Stimulated activated CD4-positive, alpha-beta T cell treated with anti-CD3 and anti-CD28 coated beads, Interleukin-12 subunit alpha, Interleukin-12 subunit beta, amount 100 ng/mL, for 4 hours (primary cell): ENCODE results near the gene TRPV4.
"Not testable (repeated sequence)": the region's sequence is repeated elsewhere in the genome, so short reads cannot be mapped to it uniquely, and the experiment has no call there.

Experiments used
- DNase-seq: peaks from one replicate; pipeline ENCODE4 v3.0.0-alpha.2; 2020

TRPV4 gene

GRCh38 chr12:109858764-109859163, 25.6 kb upstream of the TRPV4 start:
- DNase-seq, result no peak

DNA sequence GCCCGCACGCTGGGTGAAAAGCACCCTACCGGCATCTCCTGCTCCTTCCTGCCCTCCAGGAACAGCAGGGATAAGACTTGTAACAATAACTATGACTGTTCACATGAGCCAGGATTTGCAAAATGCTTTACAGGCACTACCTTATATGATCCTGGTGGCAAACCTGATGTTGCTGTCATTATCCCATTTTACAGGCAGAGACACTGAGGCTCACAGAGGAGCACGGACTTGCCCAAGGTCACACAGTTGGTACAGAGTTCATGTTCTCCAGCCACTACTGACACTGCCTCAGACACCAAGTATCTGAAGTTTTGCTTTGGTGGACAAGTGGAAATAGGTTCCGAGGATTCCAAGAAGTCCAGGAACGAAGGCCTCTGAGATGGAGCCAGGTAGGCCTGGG, 24.5 kb upstream of the TRPV4 start:
- no peak for DNase-seq

GRCh38 chr12:109855377-109855776, 22.2 kb upstream of the TRPV4 start:
- DNase-seq, result no peak

GRCh38 chr12:109850518-109850917, 17.3 kb upstream of the TRPV4 start:
- not testable (repeated sequence) for DNase-seq

DNA sequence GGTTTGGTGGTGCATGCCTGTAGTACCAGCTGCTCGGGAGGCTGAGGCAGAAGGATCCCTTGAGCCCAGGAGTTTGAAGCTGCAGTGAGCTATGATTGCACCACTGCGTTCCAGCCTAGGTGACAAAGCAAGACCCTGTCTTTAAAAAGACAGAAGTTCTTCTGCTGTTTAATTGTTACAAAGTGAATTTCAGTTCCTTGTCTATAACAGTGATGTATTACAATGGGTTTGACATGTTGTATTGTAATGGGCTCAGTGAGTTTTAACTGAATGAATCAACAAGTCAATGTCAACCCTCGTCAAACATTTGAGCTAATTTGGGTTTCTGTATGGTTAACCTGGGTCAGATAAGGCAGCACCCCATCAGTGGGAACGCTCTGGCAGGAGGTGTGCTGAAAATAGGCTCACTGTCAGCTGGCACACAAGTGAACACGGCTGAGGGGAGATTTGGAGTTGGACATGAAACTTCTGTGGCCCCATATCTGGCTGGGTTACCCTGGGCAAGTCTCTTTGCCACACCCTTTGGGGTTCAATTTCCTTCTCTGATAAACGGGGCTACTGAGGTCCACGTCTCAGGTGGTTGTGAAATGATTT, 14.0 kb upstream of the TRPV4 start:
- DNase-seq, result no peak

- DNase-seq, result no peak
Measured at GRCh38 chr12:109845824-109846205, 12.6 kb upstream of the TRPV4 start.

DNA sequence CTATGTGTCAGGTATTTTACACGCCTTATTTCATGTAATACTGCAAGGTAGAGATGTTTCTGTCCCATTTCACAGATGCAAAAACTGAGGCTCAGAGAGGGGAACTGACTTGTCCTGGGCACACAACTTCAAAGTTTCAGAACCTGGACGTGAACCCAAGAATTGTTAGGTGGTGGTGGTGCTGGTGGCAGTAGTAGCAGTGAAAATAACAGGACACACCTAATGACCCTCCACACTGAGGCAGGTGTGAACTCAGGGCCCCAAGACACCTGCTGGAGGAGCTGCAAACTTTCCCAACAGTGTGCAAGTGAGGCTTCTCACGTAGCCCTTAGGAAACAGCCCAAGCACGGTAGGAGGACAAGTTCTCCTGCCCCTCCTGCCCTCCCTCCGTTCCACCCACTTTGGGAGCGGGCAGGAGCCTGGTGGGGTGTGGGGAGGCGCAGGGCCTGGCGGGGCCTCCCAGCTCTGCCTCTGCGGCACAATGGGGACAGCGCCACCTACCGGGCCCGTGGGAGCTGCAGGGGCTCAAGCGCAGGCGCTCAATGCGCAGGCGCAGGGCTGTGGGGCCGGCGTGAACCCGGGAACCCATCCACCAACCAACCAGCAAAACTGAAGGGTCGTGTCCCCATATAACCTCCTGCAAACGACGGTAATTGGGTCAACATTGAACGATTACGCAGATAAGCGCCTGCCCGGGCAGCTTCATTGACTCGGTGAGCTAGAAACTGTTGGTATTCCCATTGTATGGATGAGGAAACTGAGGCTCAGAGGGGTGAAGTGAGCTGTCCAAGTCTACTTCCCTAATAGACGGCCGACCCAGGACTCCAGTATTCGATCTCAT, 12.0 kb upstream of the TRPV4 start:
- peak; percentile 90 for DNase-seq

- DNase-seq, result no peak
Measured at GRCh38 chr12:109844091-109844490, 10.9 kb upstream of the TRPV4 start.

GRCh38 chr12:109842021-109842420, 8.8 kb upstream of the TRPV4 start:
- no peak for DNase-seq

- DNase-seq, result no peak
Measured at GRCh38 chr12:109841356-109841755, 8.2 kb upstream of the TRPV4 start.

- DNase-seq, result no peak
Measured at GRCh38 chr12:109840305-109841074, 7.3 kb upstream of the TRPV4 start.

GRCh38 chr12:109839444-109839843, 6.2 kb upstream of the TRPV4 start:
- no peak for DNase-seq

DNA sequence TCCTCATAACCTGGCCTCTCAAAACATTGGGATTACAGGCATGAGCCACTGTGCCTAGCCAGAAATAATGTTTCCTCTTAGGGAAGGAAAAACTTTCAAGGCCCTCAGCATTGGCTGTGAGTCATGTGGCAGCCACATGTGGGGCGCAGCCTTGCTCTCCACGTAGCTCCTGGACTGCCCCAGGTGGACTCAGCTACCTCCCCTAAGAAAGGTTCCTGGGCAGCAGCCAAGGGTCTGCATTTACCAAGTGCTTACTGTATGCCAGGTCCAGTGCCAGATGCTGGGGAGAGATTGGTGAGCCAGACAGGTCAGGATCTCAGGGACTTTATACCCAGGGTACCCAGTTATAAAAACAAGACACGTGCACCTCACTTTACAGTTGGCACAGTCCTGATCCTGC, 3.7 kb upstream of the TRPV4 start:
- DNase-seq, result no peak

DNA sequence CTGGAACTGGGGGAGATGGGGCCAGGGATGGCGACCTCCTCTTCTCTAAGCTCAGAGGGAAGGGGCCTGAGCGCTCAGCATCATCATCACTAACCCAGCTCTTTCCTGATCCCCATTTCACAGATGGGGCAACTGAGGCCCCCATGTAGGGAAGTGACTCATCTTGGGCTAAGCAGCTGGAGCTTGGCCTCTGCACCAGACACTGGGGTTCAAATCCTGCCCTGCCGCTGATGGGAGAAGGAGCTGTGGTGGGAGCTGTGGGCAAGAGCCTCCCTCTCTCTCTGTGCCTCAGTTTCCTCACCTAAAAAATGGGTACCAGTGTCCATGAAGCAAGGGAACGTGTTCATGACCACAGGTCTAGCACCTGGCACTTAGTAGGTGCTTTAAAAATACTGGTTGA, 2.6 kb upstream of the TRPV4 start:
- no peak for DNase-seq

DNA sequence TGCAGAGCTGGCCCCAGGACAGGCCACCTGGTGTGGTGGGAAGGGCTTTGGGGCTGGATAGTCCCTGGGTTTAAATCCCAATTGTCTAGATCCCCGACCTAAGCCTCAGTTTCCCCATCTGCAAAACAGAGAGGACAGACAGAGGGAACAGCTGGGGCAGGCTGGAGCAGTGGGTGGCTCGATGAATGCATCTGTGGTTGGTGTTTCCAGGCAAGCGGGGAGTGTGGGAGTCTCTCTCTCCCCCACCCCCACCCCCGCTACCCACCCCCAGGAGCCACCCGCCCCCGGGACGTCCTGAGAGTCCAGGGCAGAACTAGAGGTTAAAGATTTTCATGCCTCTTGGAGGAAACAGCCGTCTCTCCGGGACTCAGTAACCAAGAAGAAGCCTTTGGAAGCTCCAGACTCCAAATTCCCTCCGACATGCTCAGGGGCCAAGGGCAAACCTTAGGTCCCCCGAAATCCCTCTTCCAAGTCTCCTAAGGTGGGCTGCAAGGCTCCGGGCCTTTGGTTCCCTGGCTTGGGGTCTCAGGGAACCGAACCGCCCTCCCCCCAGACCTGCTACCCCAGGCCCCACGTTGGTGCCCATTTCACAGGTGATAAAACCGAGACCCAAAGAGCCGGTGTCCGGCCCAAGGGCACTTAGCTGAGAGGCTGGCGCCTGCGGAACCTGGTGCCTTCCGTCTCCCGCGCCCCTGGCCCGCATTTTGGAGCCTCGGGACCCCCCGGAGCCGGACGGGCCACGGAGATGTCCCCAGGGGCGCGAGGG, 474 bp downstream of the TRPV4 start:
- no peak for DNase-seq

DNA sequence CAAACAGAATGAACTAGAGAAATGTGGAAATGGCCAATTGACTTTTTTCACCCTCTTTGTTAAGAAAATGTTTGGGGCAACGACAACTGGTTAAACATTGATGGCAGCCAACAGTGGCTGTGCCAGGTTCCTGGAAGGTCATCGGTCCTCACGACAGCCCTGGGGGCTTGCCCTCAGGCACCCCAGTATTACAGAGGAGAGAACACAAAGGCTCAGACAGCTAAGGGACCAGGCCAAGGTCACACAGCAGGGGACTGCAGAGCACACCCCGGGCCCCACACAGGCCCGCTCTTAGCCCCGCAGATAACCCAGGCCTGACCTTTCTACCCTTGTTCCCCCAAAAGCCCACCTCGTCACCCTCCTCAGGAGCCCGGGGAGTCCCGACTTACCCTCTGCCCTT, 1.3 kb downstream of the TRPV4 start:
- DNase-seq, result no peak

- DNase-seq, result no peak
Measured at GRCh38 chr12:109831365-109831764, 1.8 kb downstream of the TRPV4 start.

DNA sequence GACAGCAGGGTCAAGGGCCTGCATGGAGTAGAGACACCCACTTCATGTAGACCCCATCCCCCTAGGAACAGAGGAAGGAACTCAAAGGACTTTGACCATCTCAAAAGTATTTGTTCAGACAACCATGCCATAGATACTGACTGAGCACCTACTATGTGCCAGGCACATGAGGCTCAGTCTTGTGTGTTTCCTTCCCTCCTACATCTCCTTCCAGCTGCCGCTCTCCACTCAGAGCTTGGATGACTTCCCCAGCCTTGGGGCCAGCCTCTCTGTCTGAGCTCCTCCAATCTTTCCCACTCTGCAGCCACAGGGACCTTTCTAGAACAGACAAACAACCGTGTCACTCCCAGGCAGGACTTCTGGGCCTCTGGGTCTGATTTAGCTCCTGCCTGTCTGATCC, 2.5 kb downstream of the TRPV4 start:
- DNase-seq, result no peak

DNA sequence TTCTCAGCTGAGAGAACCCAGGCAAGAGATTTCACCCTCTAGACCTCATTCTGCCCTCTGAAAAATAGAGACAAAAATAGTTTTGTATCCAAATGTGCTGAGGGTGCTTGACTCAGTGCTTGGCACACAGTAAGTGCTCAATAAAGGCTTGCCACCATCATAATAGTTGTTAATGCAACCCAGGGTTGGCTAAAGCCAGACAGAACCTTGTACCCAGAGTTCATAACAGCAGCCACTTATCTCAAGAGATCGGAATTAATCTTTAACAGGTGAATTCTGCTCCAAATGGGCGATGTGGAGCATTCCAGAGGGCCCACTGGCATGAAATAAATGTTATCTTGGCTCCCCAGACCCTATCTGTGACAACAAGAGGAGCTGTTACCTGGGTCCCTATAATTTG, 2.9 kb downstream of the TRPV4 start:
- no peak for DNase-seq

- no peak for DNase-seq
Measured at GRCh38 chr12:109829667-109830066, 3.5 kb downstream of the TRPV4 start.

DNA sequence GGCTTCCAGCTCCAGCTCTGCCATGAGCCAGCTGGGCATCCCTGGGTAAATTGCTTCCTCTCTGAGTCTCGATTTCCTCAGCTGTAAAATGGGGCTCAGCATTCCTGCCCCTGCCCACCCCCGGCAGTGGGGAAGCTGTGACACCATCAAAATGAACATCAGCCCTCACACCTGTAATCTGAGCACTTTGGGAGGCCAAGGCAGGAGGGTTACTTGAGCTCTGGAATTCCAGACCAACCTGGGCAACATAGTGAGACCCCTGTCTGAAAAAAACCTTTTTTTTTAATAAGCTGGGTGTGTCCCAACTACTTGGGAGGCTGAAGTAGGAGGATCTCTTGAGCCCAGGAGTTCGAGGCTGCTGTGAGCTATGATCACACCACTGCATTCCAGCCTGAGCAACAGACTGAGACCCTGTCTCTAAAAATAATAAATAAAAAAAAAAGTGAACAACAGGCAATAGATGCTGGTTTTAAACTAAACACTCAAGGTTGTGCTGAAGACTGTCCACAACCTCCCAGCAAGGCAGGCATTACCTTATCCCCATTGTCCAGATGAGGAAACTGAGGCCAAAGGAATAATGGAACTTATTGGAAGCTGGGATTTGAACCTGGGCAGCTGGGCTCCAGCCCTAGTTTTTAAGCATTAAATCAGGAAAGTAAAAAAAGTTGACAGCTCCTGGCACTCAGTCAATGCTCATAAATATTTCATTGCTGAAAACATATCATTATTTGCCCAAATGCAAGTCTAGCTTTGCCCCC, 4.3 kb downstream of the TRPV4 start:
- DNase-seq, result no peak
